Fibroblast of lung (primary cell): ENCODE results near the gene KCNMA1. TPM values are rescaled to one million over a fixed set of nuclear protein-coding genes. Genes with fewer than 3 reads are reported as not detected.

Source experiments
- DNase-seq, 2 donors: peaks; one replicate each; pipeline versions ENCODE4 v3.0.0 to v3.0.0-alpha.2; 2010; ENCODE audit warnings: low read depth in 2 of 2
- H2AFZ ChIP-seq: 2 replicates; pipeline ENCODE4 v1.5.1; 2012; ENCODE audit warnings: low read length, control low read depth, inconsistent platforms
- H3K27ac ChIP-seq: 2 replicates; pipeline ENCODE4 v1.5.1; 2011; ENCODE audit warnings: low read length, control low read depth; ENCODE audit not compliant: insufficient read depth
- H3K27me3 ChIP-seq: 2 replicates; pipeline ENCODE4 v1.5.1; 2011; ENCODE audit warnings: mild to moderate bottlenecking, low read length; ENCODE audit not compliant: control insufficient read depth, insufficient read depth
- H3K36me3 ChIP-seq: 2 replicates; pipeline ENCODE4 v1.5.1; 2011; ENCODE audit warnings: low read length; ENCODE audit not compliant: control insufficient read depth, insufficient read depth
- H3K4me1 ChIP-seq: 2 replicates; pipeline ENCODE4 v1.5.1; 2011; ENCODE audit warnings: low read length; ENCODE audit not compliant: control insufficient read depth, insufficient read depth; ENCODE audit errors: extremely low read depth
- H3K4me2 ChIP-seq: 2 replicates; pipeline ENCODE4 v1.5.1; 2011; ENCODE audit warnings: low read length, control low read depth; ENCODE audit not compliant: insufficient read depth; ENCODE audit errors: extremely low read depth
- H3K4me3 ChIP-seq, 4 experiments: fragments of 200-600 bp in 1 of 4; sonication (generic) in 1 of 4; replicated peaks in 1 of 4; 2 replicates each; pipeline ENCODE4 v1.5.1; 2011 to 2016; ENCODE audit warnings: low read length in 4 of 4, low read depth in 3 of 4, mild to moderate bottlenecking in 3 of 4, control low read depth in 2 of 4, inconsistent platforms in 1 of 4, mixed read lengths in 1 of 4; ENCODE audit not compliant: insufficient read depth in 1 of 4; ENCODE audit errors: control extremely low read depth in 1 of 4
- H3K79me2 ChIP-seq: 2 replicates; pipeline ENCODE4 v1.5.1; 2012; ENCODE audit warnings: mild to moderate bottlenecking, low read length, inconsistent platforms; ENCODE audit not compliant: control insufficient read depth, insufficient read depth
- H3K9ac ChIP-seq: 2 replicates; pipeline ENCODE4 v1.5.1; 2011; ENCODE audit warnings: mild to moderate bottlenecking, low read length, control low read depth; ENCODE audit not compliant: insufficient read depth
- H3K9me3 ChIP-seq: 2 replicates; pipeline ENCODE4 v1.5.1; 2012; ENCODE audit warnings: low read depth, low read length; ENCODE audit not compliant: control insufficient read depth, insufficient read depth
- H4K20me1 ChIP-seq: 2 replicates; pipeline ENCODE4 v1.5.1; 2011; ENCODE audit warnings: low read length; ENCODE audit not compliant: control insufficient read depth, insufficient read depth; ENCODE audit errors: extremely low read depth
- CTCF ChIP-seq, 2 donors: IDR thresholded peaks in 1 of 2; conservative IDR thresholded peaks in 1 of 2; 1 replicate in 1 of 2; 2 replicates in 1 of 2; pipeline ENCODE4 v1.5.1; 2011 to 2012; ENCODE audit warnings: low read length in 2 of 2, control low read depth in 1 of 2, inconsistent platforms in 1 of 2, low read depth in 1 of 2, mild to moderate bottlenecking in 1 of 2
- EZH2 ChIP-seq: IDR thresholded peaks from 2 replicates; pipeline ENCODE4 v1.5.1; 2012; ENCODE audit warnings: low read length, control low read depth, mild to moderate bottlenecking; ENCODE audit errors: missing control alignments
- polyA plus RNA-seq, 2 donors: library from polyadenylated mRNA; depleted of rRNA in 1 of 2; stranded (reverse) in 1 of 2; unstranded in 1 of 2; fragments of >200 nt; gene quantifications; 2 replicates each; pipeline ENCODE4 v1.2.1, GENCODE V29; 2011 to 2012; ENCODE audit warnings: missing spikeins in 1 of 2
- total RNA-seq: library from RNA; depleted of rRNA; stranded (reverse); fragments of >200 nt; gene quantifications from 2 replicates; pipeline ENCODE4 v1.2.1, GENCODE V29; 2014

Gene KCNMA1
- total and polyA plus RNA-seq, 2 donors (not counting 1 experiment from before 2014, with no cell fraction given), result 31.0 to 138 TPM

- Histone ChIP-seq H3K4me2 (no peak overlapping the region), H4K20me1 (no peaks in the 10 kb centered on the region), H3K27me3 (no peaks in the 10 kb centered on the region), H3K36me3 (peaks cover 2% of the 10 kb centered on the region), H3K79me2 (peaks cover 1% of the 10 kb centered on the region), H3K4me3 (no peak overlapping the region), H3K4me1 (peaks cover 18% of the 10 kb centered on the region), H2AFZ (no peak overlapping the region), H3K9me3 (no peaks in the 10 kb centered on the region), H3K9ac (no peak overlapping the region), H3K27ac (no peak overlapping the region)
- DNase-seq, result no peak
- no peak for TF ChIP-seq CTCF (conservative IDR thresholded peaks at IDR 0.05 in 1 of 2, IDR thresholded peaks at IDR 0.05 in 1 of 2; ENCODE audit: low read depth in 1 of 2, low read length in 2 of 2)
- TF ChIP-seq EZH2, result no peak
Measured at GRCh38 chr10:77408259-77408658, 229.3 kb downstream of the KCNMA1 start.

- no peak overlapping the region for H3K4me2 ChIP-seq
- H3K27me3 ChIP-seq, result no peaks in the 10 kb centered on the region
- H3K79me2 ChIP-seq, result peaks cover 1% of the 10 kb centered on the region
- TF ChIP-seq CTCF (conservative IDR thresholded peaks at IDR 0.05 in 1 of 2, IDR thresholded peaks at IDR 0.05 in 1 of 2; ENCODE audit: low read depth in 1 of 2, low read length in 2 of 2) (no peak), EZH2 (no peak)
- DNase-seq, result no peak
- H4K20me1 ChIP-seq, result no peaks in the 10 kb centered on the region
- no peak overlapping the region for H3K9ac ChIP-seq
- no peaks in the 10 kb centered on the region for H3K9me3 ChIP-seq
- H3K4me1 ChIP-seq, result peaks cover 18% of the 10 kb centered on the region
- peaks cover 2% of the 10 kb centered on the region for H3K36me3 ChIP-seq
- no peak overlapping the region for H3K4me3 ChIP-seq
- no peak overlapping the region for H2AFZ ChIP-seq
- no peak overlapping the region for H3K27ac ChIP-seq
Measured at GRCh38 chr10:77406764-77407430, 230.7 kb downstream of the KCNMA1 start.

GRCh38 chr10:77405771-77406241 lies 231.8 kb downstream of the KCNMA1 start:
- Histone ChIP-seq H2AFZ (no peak overlapping the region), H3K27me3 (no peaks in the 10 kb centered on the region), H3K4me2 (peak overlapping the region; percentile 48), H3K36me3 (peaks cover 2% of the 10 kb centered on the region), H4K20me1 (no peaks in the 10 kb centered on the region), H3K9ac (no peak overlapping the region), H3K4me1 (peaks cover 18% of the 10 kb centered on the region), H3K79me2 (peaks cover 1% of the 10 kb centered on the region), H3K9me3 (no peaks in the 10 kb centered on the region), H3K27ac (peak overlapping the region; percentile 39), H3K4me3 (no peak overlapping the region)
- TF ChIP-seq EZH2, result no peak
- no peak for TF ChIP-seq CTCF (conservative IDR thresholded peaks at IDR 0.05 in 1 of 2, IDR thresholded peaks at IDR 0.05 in 1 of 2; ENCODE audit: low read depth in 1 of 2, low read length in 2 of 2)
- DNase-seq, result peak; percentile 70 to 79
